Progenitor cell of endocrine pancreas (in vitro differentiated cells): Measurements from ENCODE around the gene CACNG3. TPM values are rescaled to one million over a fixed set of nuclear protein-coding genes. Genes with fewer than 3 reads are reported as not detected.

Experiments
- DNase-seq: peaks from one replicate; pipeline ENCODE4 v3.0.0; 2021; ENCODE audit warnings: low spot score; ENCODE audit not compliant: unreplicated experiment
- H3K27ac Mint-ChIP-seq: 2 replicates; pipeline ENCODE4 v1.8.0; 2021; ENCODE audit warnings: mild to moderate bottlenecking, moderate library complexity, mixed read lengths
- H3K27me3 Mint-ChIP-seq: 2 replicates; pipeline ENCODE4 v1.8.0; 2021; ENCODE audit warnings: mixed read lengths
- H3K36me3 Mint-ChIP-seq: 2 replicates; pipeline ENCODE4 v1.8.0; 2022; ENCODE audit warnings: mixed read lengths; ENCODE audit not compliant: insufficient read depth
- H3K4me1 Mint-ChIP-seq: 2 replicates; pipeline ENCODE4 v1.8.0; 2021; ENCODE audit warnings: low read depth, mixed read lengths
- H3K4me3 Mint-ChIP-seq: 2 replicates; pipeline ENCODE4 v1.8.0; 2021; ENCODE audit warnings: low read depth, mild to moderate bottlenecking, moderate library complexity, mixed read lengths
- H3K9me3 Mint-ChIP-seq: 2 replicates; pipeline ENCODE4 v1.8.0; 2021; ENCODE audit warnings: low read depth, mixed read lengths
- CTCF ChIP-seq: fragments of 200-600 bp; sonication (generic); IDR thresholded peaks from one replicate; pipeline ENCODE4 v1.5.0; 2021; ENCODE audit warnings: antibody characterized with exemption, mild to moderate bottlenecking; ENCODE audit not compliant: unreplicated experiment
- total RNA-seq: library from RNA; stranded (reverse); gene quantifications from 2 replicates; pipeline ENCODE4 v1.2.1, GENCODE V29; 2021

Gene CACNG3
- total RNA-seq, 1 donor from 2014 or later, result not detected

GRCh38 chr16:24353622-24354021 lies 97.5 kb downstream of the CACNG3 start:
- no peaks in the 10 kb centered on the region for H3K36me3 Mint-ChIP-seq
- no peak overlapping the region for H3K4me3 Mint-ChIP-seq
- peaks cover 35% of the 10 kb centered on the region for H3K27me3 Mint-ChIP-seq
- H3K4me1 Mint-ChIP-seq, result peaks cover 5% of the 10 kb centered on the region
- H3K27ac Mint-ChIP-seq, result no peak overlapping the region
- TF ChIP-seq CTCF, result no peak
- no peak for DNase-seq
- no peaks in the 10 kb centered on the region for H3K9me3 Mint-ChIP-seq

- Mint-ChIP-seq H3K9me3 (no peaks in the 10 kb centered on the region), H3K4me3 (no peak overlapping the region), H3K27ac (no peak overlapping the region), H3K4me1 (no peaks in the 10 kb centered on the region), H3K36me3 (no peaks in the 10 kb centered on the region), H3K27me3 (peaks cover 41% of the 10 kb centered on the region)
- no peak for DNase-seq
- TF ChIP-seq CTCF, result no peak
Measured at GRCh38 chr16:24357511-24357910, 101.4 kb downstream of the CACNG3 start.

- peaks cover 41% of the 10 kb centered on the region for H3K27me3 Mint-ChIP-seq
- DNase-seq, result no peak
- no peak overlapping the region for H3K4me3 Mint-ChIP-seq
- no peaks in the 10 kb centered on the region for H3K9me3 Mint-ChIP-seq
- no peaks in the 10 kb centered on the region for H3K4me1 Mint-ChIP-seq
- H3K36me3 Mint-ChIP-seq, result no peaks in the 10 kb centered on the region
- H3K27ac Mint-ChIP-seq, result no peak overlapping the region
- TF ChIP-seq CTCF, result no peak
Measured at GRCh38 chr16:24358117-24358516, 102.0 kb downstream of the CACNG3 start.

GRCh38 chr16:24359490-24359889 lies 103.4 kb downstream of the CACNG3 start:
- Mint-ChIP-seq H3K4me1 (no peaks in the 10 kb centered on the region), H3K27me3 (peaks cover 40% of the 10 kb centered on the region), H3K9me3 (no peaks in the 10 kb centered on the region), H3K36me3 (no peaks in the 10 kb centered on the region), H3K4me3 (no peak overlapping the region), H3K27ac (no peak overlapping the region)
- no peak for DNase-seq
- no peak for TF ChIP-seq CTCF

- no peaks in the 10 kb centered on the region for H3K36me3 Mint-ChIP-seq
- no peaks in the 10 kb centered on the region for H3K4me1 Mint-ChIP-seq
- no peaks in the 10 kb centered on the region for H3K9me3 Mint-ChIP-seq
- no peak overlapping the region for H3K27ac Mint-ChIP-seq
- TF ChIP-seq CTCF, result no peak
- peaks cover 34% of the 10 kb centered on the region for H3K27me3 Mint-ChIP-seq
- H3K4me3 Mint-ChIP-seq, result no peak overlapping the region
- no peak for DNase-seq
Measured at GRCh38 chr16:24360936-24361335, 104.8 kb downstream of the CACNG3 start.
